Caco-2 (cell line): ENCODE results near the gene ZDHHC7. TPM values are rescaled to one million over a fixed set of nuclear protein-coding genes. Genes with fewer than 3 reads are reported as not detected.

Source experiments
- BruUV-seq: library from RNA; stranded (reverse); fragments of 400-500 nt; replicated peaks from 2 replicates; lab custom pipeline; 2021; lab: Mats Ljungman, UMichigan
- CTCF ChIA-PET: fragments of 300-600 bp; sonication (Branson Sonifier 250); formaldehyde crosslinking; loops from one replicate; lab custom pipeline; 2022; ENCODE audit warnings: antibody characterized with exemption; lab: Charles Lee
- POLR2A ChIA-PET: fragments of 300-600 bp; sonication (Branson Sonifier 250); formaldehyde crosslinking; loops from one replicate; lab custom pipeline; 2022; ENCODE audit warnings: antibody characterized with exemption; lab: Charles Lee
- DNase-seq, 2 experiments: peaks; one replicate each; pipeline versions ENCODE4 v3.0.0 to v3.0.0-alpha.2; 2020 to 2022
- H3K27me3 ChIP-seq: replicated peaks from 2 replicates; pipeline ENCODE4 v1.6.0; 2011; ENCODE audit warnings: low read length; ENCODE audit not compliant: control insufficient read depth, insufficient read depth
- H3K36me3 ChIP-seq: 2 replicates; pipeline ENCODE4 v1.5.1; 2011; ENCODE audit warnings: low read length; ENCODE audit not compliant: control insufficient read depth, insufficient read depth
- H3K4me1 ChIP-seq: fragments of 250-450 bp; sonication (Bioruptor Pico); 2 replicates; pipeline ENCODE4 v1.5.1; 2020; ENCODE audit warnings: mild to moderate bottlenecking
- H3K4me3 ChIP-seq: 2 replicates; pipeline ENCODE4 v1.5.1; 2011; ENCODE audit warnings: low read depth, mild to moderate bottlenecking, control low read depth, low read length
- H3K9me3 ChIP-seq: fragments of 250-450 bp; sonication (Bioruptor Pico); 2 replicates; pipeline ENCODE4 v1.5.1; 2020; ENCODE audit warnings: mild to moderate bottlenecking, moderate library complexity
- H3K27ac Mint-ChIP-seq: one replicate; pipeline ENCODE4 v1.8.0; 2022; ENCODE audit warnings: mixed read lengths; ENCODE audit not compliant: unreplicated experiment
- H3K27me3 Mint-ChIP-seq: one replicate; pipeline ENCODE4 v1.8.0; 2022; ENCODE audit warnings: mixed read lengths; ENCODE audit not compliant: insufficient read depth, unreplicated experiment
- H3K36me3 Mint-ChIP-seq: one replicate; pipeline ENCODE4 v1.8.0; 2022; ENCODE audit warnings: mild to moderate bottlenecking, mixed read lengths; ENCODE audit not compliant: insufficient read depth, unreplicated experiment
- H3K4me1 Mint-ChIP-seq: one replicate; pipeline ENCODE4 v1.8.0; 2022; ENCODE audit warnings: low read depth, mixed read lengths; ENCODE audit not compliant: unreplicated experiment
- H3K4me3 Mint-ChIP-seq: one replicate; pipeline ENCODE4 v1.8.0; 2022; ENCODE audit warnings: mild to moderate bottlenecking, moderate library complexity, mixed read lengths; ENCODE audit not compliant: unreplicated experiment
- H3K9me3 Mint-ChIP-seq: one replicate; pipeline ENCODE4 v1.8.0; 2022; ENCODE audit warnings: mixed read lengths; ENCODE audit not compliant: unreplicated experiment
- CTCF ChIP-seq, 2 experiments: fragments of 200-600 bp in 1 of 2; IDR thresholded peaks; 1 replicate in 1 of 2; 2 replicates in 1 of 2; pipeline versions ENCODE4 v1.5.1 to v1.8.0; 2011 to 2022; ENCODE audit warnings: antibody characterized with exemption in 1 of 2, control low read depth in 1 of 2, inconsistent platforms in 1 of 2, low read depth in 1 of 2, low read length in 1 of 2, mild to moderate bottlenecking in 1 of 2, moderate library complexity in 1 of 2; ENCODE audit not compliant: insufficient read depth in 1 of 2, severe bottlenecking in 1 of 2, unreplicated experiment in 1 of 2
- intact Hi-C: fragments of 100-400 bp; cut with micrococcal nuclease; formaldehyde crosslinking; loops from one replicate; pipeline ENCODE4 v1.10.0; 2022; ENCODE audit not compliant: unreplicated experiment
- total RNA-seq: library from RNA; stranded (reverse); gene quantifications from 2 replicates; pipeline ENCODE4 v1.2.3, GENCODE V29; 2022

Gene ZDHHC7
- total RNA-seq, 1 experiment from 2014 or later: 85.7 TPM

GRCh38 chr16:84929421-84930297 is 81.7 kb downstream of the ZDHHC7 start:
- intact Hi-C loops: no loop called here

GRCh38 chr16:84928679-84929420 is 82.5 kb downstream of the ZDHHC7 start:
- no peaks in the 10 kb centered on the region for H3K36me3 Mint-ChIP-seq
- no peaks in the 10 kb centered on the region for H3K27me3 ChIP-seq
- peaks cover 16% of the 10 kb centered on the region for H3K4me1 ChIP-seq
- H3K4me3 ChIP-seq: no peak overlapping the region
- no peaks in the 10 kb centered on the region for H3K9me3 Mint-ChIP-seq
- DNase-seq: no peak
- no peaks in the 10 kb centered on the region for H3K36me3 ChIP-seq
- CTCF ChIA-PET: no interaction called here
- POLR2A ChIA-PET: no interaction called here
- H3K27ac Mint-ChIP-seq: no peak overlapping the region
- H3K4me1 Mint-ChIP-seq: peaks cover 8% of the 10 kb centered on the region
- no TSS peak for BruUV-seq
- H3K9me3 ChIP-seq: no peaks in the 10 kb centered on the region; the same call in 1 of the 2 replicates
- intact Hi-C loops: no loop called here
- no peak for TF ChIP-seq CTCF (IDR thresholded peaks at IDR 0.05; ENCODE audit: insufficient read depth in 1 of 2, low read depth in 1 of 2, low read length in 1 of 2, severe bottlenecking in 1 of 2, unreplicated experiment in 1 of 2)
- H3K27me3 Mint-ChIP-seq: no peaks in the 10 kb centered on the region
- no peak overlapping the region for H3K4me3 Mint-ChIP-seq

More at GRCh38 chr16:84929421-84930297, 81.7 kb downstream of the ZDHHC7 start:
- Histone ChIP-seq H3K27me3 (no peaks in the 10 kb centered on the region), H3K36me3 (no peaks in the 10 kb centered on the region), H3K9me3 (no peaks in the 10 kb centered on the region; the same call in 1 of the 2 replicates), H3K4me3 (no peak overlapping the region), H3K4me1 (peaks cover 9% of the 10 kb centered on the region)
- Mint-ChIP-seq H3K27ac (no peak overlapping the region), H3K4me3 (no peak overlapping the region), H3K36me3 (no peaks in the 10 kb centered on the region), H3K4me1 (peaks cover 2% of the 10 kb centered on the region), H3K9me3 (no peaks in the 10 kb centered on the region), H3K27me3 (no peaks in the 10 kb centered on the region)
- peak in 1 of 2 experiments; percentile 29 for DNase-seq
- TF ChIP-seq CTCF (IDR thresholded peaks at IDR 0.05; ENCODE audit: insufficient read depth in 1 of 2, low read depth in 1 of 2, low read length in 1 of 2, severe bottlenecking in 1 of 2, unreplicated experiment in 1 of 2): no peak
- no TSS peak for BruUV-seq
- ChIA-PET POLR2A (no interaction called here), CTCF (interaction anchor here (0.6 to 0.7 kb wide), 2 partner anchors 15 to 107 kb away, joined by 3 to 4 read pairs; no protein-coding TSS in a partner anchor)
